ENCODE data around the gene QDPR. TPM values are rescaled to one million over a fixed set of nuclear protein-coding genes. Genes with fewer than 3 reads are reported as not detected.

QDPR gene
- total and polyA plus RNA-seq, 12 donors: 23.3 to 86.2 (median 45.8) TPM

- intact Hi-C loops (cut with DNase I): no loop called here
- Histone ChIP-seq H3K4me1 (replicated peaks in 1 of 2) (peaks cover 0 to 23% of the 10 kb centered on the region in 2 donors), H3K27me3 (no peaks in the 10 kb centered on the region), H3K36me3 (replicated peaks in 1 of 2) (peaks cover 0 to 51% of the 10 kb centered on the region in 2 donors), H3K4me3 (no peak overlapping the region), H3K27ac (peak overlapping the region in 1 of 5 donors; percentile 67), H3K9me3 (replicated peaks in 1 of 3) (no peaks in the 10 kb centered on the region)
- TF ChIP-seq POLR2A (IDR thresholded peaks at IDR 0.05): no peak
- TF ChIP-seq CTCF (IDR thresholded peaks at IDR 0.05): no peak
- 81 to 97% (median 85%) methylated on average over 3 of the region's 3 CpGs for WGBS, 4 donors
- no peak for DNase-seq
These were observed 20.7 kb downstream of the QDPR start for GRCh38 chr4:17491196-17491595.

GRCh38 chr4:17490575-17491059, 21.3 kb downstream of the QDPR start:
- TF ChIP-seq CTCF (IDR thresholded peaks at IDR 0.05) (no peak), POLR2A (IDR thresholded peaks at IDR 0.05) (no peak)
- intact Hi-C loops (cut with DNase I): no loop called here
- Histone ChIP-seq H3K27me3 (no peaks in the 10 kb centered on the region), H3K36me3 (replicated peaks in 1 of 2) (peaks cover 0 to 51% of the 10 kb centered on the region in 2 donors), H3K27ac (peak overlapping the region in 1 of 5 donors; percentile 67), H3K4me3 (no peak overlapping the region), H3K4me1 (replicated peaks in 1 of 2) (peaks cover 0 to 23% of the 10 kb centered on the region in 2 donors), H3K9me3 (replicated peaks in 1 of 3) (no peaks in the 10 kb centered on the region)
- peak in 1 of 7 donors; percentile 92 for DNase-seq
- 70 to 90% (median 84%) methylated on average over 6 of the region's 6 CpGs for WGBS, 4 donors

GRCh38 chr4:17489721-17490120, 22.2 kb downstream of the QDPR start:
- Histone ChIP-seq H3K27me3 (no peaks in the 10 kb centered on the region), H3K9me3 (replicated peaks in 1 of 3) (no peaks in the 10 kb centered on the region), H3K4me1 (replicated peaks in 1 of 2) (peaks cover 0 to 21% of the 10 kb centered on the region in 2 donors), H3K36me3 (replicated peaks in 1 of 2) (peaks cover 0 to 45% of the 10 kb centered on the region in 2 donors), H3K4me3 (no peak overlapping the region), H3K27ac (peak overlapping the region in 1 of 5 donors; percentile 67)
- no peak for TF ChIP-seq CTCF (IDR thresholded peaks at IDR 0.05)
- TF ChIP-seq POLR2A (IDR thresholded peaks at IDR 0.05): no peak
- intact Hi-C loops (cut with DNase I): no loop called here
- WGBS, 4 donors: 68 to 70% (median 70%) methylated on average over 7 to 8 of the region's 8 CpGs
- peak in 1 of 7 donors; percentile 49 for DNase-seq

GRCh38 chr4:17489123-17489522, 22.8 kb downstream of the QDPR start:
- Histone ChIP-seq H3K4me1 (replicated peaks in 1 of 2) (peaks cover 0 to 16% of the 10 kb centered on the region in 2 donors), H3K27ac (peak overlapping the region in 1 of 5 donors; percentile 67), H3K9me3 (replicated peaks in 1 of 3) (no peaks in the 10 kb centered on the region), H3K36me3 (replicated peaks in 1 of 2) (peaks cover 0 to 45% of the 10 kb centered on the region in 2 donors), H3K27me3 (no peaks in the 10 kb centered on the region), H3K4me3 (no peak overlapping the region)
- no peak for TF ChIP-seq POLR2A (IDR thresholded peaks at IDR 0.05)
- TF ChIP-seq CTCF (IDR thresholded peaks at IDR 0.05): no peak
- no peak for DNase-seq
- WGBS, 4 donors: 87 to 92% (median 90%) methylated on average over 5 of the region's 5 CpGs
- intact Hi-C loops (cut with DNase I): no loop called here

Measured in adrenal gland (tissue), 12 donors.